Measurements from ENCODE around the gene FHOD3. TPM values are rescaled to one million over a fixed set of nuclear protein-coding genes. Genes with fewer than 3 reads are reported as not detected.

The FHOD3 gene
- total and polyA plus RNA-seq, 2 of the 8 experiments (the other 6 are each of a cell fraction or from before 2014, with no cell fraction given): 9.7 to 10.5 TPM

- no peak for TF ChIP-seq RNF2 (IDR thresholded peaks at IDR 0.05; ENCODE audit: borderline replicate concordance, low read depth, low read length, missing control alignments, poor library complexity, severe bottlenecking)
- no peak for TF ChIP-seq SAP30 (IDR thresholded peaks at IDR 0.05; ENCODE audit: insufficient read depth, insufficient replicate concordance, low read length)
- TF ChIP-seq SP4 (IDR thresholded peaks at IDR 0.05; ENCODE audit: low read length): no peak
- no peak for TF ChIP-seq CTCF (IDR thresholded peaks at IDR 0.05; ENCODE audit: control extremely low read depth in 1 of 3, insufficient read depth in 1 of 3, low read depth in 1 of 3, low read length in 3 of 3)
- no peak for TF ChIP-seq KDM4A (IDR thresholded peaks at IDR 0.05; ENCODE audit: low read depth, low read length, severe bottlenecking)
- TF ChIP-seq SIRT6 (IDR thresholded peaks at IDR 0.05; ENCODE audit: low read length): no peak
- no peak for TF ChIP-seq RXRA (IDR thresholded peaks at IDR 0.05; ENCODE audit: insufficient read depth, low read depth, low read length)
Measured at GRCh38 chr18:36476433-36476832, 178.9 kb downstream of the FHOD3 start (continued).
